Esophagus squamous epithelium (tissue), 4 donors: ENCODE results near the gene CCN5.

Experiments
- POLR2A ChIP-seq, 4 donors: fragments of 450-650 bp; IDR thresholded peaks; one replicate each; pipeline ENCODE4 v1.6.1; 2017; ENCODE audit warnings: antibody characterized with exemption in 4 of 4, mild to moderate bottlenecking in 4 of 4, moderate library complexity in 3 of 4
- TF ChIP-seq, protein P1 (sequence below), 6 experiments: fragments of 450-650 bp in 4 of 6; fragments of 200-600 bp in 2 of 6; sonication (generic) in 2 of 6; IDR thresholded peaks; one replicate each; pipeline ENCODE4 v1.5.1; 2016 to 2019; ENCODE audit warnings: antibody characterized with exemption in 6 of 6, mild to moderate bottlenecking in 4 of 6, moderate library complexity in 4 of 6

DNA sequence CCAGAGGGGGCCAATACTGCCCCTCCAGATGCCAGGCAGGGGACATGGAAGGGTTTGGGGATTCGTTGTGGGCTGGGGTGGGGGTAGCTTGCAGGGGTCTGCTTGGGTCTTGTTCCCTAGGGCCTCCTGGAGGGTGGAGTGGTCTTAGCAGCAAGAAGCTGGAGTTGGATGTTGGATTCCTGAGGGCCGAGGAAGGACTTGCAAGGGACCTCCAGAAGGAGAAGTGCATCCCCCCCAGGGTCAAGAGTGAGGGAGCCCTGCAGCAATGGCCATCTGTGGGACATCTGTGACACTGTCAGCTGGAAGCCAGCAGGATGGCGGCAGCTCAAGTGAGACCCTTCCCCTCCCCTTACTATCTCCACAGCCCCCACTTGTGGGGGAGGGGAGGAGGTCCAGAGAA lies 25.4 kb upstream of the CCN5 start:
- TF ChIP-seq, protein P1, sequence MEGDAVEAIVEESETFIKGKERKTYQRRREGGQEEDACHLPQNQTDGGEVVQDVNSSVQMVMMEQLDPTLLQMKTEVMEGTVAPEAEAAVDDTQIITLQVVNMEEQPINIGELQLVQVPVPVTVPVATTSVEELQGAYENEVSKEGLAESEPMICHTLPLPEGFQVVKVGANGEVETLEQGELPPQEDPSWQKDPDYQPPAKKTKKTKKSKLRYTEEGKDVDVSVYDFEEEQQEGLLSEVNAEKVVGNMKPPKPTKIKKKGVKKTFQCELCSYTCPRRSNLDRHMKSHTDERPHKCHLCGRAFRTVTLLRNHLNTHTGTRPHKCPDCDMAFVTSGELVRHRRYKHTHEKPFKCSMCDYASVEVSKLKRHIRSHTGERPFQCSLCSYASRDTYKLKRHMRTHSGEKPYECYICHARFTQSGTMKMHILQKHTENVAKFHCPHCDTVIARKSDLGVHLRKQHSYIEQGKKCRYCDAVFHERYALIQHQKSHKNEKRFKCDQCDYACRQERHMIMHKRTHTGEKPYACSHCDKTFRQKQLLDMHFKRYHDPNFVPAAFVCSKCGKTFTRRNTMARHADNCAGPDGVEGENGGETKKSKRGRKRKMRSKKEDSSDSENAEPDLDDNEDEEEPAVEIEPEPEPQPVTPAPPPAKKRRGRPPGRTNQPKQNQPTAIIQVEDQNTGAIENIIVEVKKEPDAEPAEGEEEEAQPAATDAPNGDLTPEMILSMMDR (IDR thresholded peaks at IDR 0.05), result no peak
- TF ChIP-seq POLR2A (IDR thresholded peaks at IDR 0.05), result no peak
